SKM-1 (cell line): ENCODE data around the gene BPIFA1.
A peak's percentile ranks its signal among the peaks of the same experiment; 100 is the strongest.

Source experiments
- DNase-seq: peaks from one replicate; lab custom pipeline; 2025; ENCODE audit not compliant: unreplicated experiment; lab: John Stamatoyannopoulos, UW

BPIFA1 gene

DNA sequence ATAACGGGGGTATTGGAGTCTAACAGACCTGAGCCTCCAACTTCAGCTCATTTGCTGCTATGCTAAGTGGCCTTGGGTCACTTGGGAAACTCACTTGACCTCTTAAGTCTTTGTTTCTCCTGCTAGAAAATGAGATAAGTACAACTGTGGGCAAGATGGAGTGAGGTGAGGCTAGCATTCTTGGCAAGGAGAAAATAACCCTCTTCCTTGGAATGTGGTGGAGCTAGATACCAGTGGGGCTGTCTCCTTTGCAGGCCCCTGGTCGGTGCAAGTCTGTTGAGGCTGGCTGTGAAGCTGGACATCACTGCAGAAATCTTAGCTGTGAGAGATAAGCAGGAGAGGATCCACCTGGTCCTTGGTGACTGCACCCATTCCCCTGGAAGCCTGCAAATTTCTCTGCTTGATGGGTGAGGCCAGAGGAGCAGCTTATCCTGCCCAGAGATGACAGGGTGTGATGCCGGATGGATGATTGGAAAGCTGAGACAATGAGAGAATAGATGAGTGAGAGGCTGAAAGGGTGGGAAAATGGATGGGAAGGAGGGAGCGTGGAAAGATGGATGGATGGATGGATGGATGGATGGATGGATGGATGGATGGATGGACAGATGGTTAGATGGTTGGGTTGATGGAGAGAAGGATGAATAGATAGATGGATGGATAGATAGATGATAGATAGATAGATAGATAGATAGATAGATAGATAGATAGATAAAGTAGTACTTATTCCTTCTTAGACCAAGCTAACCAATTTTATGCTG is 4.4 kb downstream of the BPIFA1 start:
- no peak for DNase-seq

DNA sequence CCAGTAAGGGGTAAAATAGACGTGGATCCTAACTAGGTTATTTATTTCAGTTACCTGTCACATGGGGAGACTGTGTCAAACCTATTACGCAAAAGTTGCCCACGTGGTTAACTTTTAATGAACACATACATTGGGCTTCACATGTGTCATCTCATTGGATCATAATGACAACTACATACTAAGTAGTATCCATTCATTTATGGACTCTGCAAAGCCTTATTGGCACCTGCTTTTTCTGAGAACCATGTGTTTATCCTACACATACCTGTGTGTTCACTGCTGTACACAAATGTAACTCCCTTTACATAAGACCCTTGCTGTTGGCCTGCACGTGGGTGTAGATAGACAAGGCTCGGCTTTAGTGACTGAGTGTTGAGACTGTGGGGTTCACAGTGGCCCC is 5.1 kb downstream of the BPIFA1 start:
- no peak for DNase-seq

DNA sequence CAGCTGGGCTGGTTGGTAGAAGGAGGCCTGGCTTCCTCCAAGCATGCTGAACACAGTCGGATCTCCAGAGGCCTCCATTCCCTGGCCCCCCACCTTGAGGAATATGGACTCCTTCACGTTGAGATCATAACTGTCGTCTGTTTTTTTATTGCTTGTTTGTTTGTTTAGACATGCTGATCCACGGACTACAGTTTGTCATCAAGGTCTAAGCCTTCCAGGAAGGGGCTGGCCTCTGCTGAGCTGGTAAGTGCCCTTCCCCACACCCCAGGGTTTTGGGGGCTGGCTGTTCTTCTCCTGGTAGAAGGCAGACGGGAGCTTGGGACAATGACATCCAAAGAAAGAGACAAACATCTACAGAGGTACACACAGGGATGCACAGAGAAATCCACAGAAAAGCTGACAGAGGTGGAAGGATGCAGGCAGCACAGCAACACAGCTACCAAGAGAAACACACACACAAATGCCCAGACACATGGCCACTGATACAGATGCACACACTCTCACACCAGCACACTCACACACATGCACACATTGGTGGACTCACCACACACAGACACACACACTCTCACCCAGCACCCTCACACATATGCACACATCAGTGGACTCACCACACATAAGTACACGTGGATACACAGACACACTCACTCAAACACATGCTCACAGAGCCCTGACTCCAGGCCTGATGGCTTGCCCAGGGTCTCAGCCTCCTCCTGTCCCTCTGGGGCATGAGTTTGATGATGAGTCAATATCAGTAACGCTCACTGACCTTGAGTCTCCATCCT is 6.7 kb downstream of the BPIFA1 start:
- DNase-seq = no peak

DNA sequence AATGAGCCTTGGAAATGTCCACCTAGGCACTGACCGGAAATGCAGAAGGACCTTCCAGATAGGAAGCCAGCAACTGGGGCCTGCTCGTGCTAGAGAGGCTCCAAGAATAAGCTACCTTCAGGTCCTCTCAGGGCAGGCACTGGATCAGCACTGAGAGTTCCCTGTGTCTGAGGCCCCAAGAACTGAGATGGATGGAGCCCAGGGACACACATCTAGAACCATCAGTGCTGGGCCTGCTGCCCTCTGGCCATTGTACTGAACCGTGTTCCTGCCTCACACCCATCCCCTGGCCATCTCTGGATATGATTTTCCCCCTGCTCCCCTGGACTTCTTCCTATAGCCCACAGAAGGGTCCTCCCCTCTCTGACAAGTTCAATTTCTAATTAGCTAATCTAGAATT is 10.3 kb downstream of the BPIFA1 start:
- no peak for DNase-seq

DNA sequence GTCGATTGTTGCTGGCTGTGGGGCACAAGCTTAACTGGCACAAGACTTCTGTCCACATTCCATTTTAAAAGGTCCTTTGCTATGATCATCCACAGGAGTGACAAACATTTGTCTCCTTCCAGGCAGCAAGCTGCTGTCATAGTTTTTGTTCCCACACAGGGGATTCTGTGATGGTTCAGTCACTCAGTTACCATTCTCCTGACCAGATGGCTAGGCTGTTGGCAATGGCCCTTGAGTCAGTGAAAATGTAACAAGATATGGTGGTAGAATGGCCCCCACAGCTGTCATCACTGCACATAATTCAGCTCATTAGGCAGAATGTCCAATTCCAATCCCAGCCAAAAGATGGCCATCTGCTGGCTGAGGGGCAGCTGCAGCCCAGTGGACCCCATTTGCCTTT is 13.7 kb downstream of the BPIFA1 start:
- DNase-seq = no peak

DNA sequence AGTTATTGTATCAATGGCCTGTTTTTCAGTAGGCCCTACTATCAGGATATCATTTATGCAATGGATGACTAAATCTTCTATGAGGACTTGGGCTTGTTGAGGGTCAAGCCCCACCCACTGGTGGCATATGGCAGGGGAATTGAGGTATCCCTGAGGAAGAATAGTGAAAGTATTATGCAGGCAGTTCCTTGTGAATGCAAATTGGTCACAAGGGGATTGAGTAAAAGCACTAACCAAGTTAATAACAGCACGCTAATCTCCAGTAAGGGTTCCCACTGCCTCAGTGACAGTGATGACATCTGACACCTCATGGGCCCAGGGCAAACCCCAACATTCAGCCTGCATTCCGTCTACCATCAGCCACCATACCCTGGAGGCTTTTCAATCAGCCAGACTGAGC is 14.9 kb downstream of the BPIFA1 start:
- DNase-seq = no peak

DNA sequence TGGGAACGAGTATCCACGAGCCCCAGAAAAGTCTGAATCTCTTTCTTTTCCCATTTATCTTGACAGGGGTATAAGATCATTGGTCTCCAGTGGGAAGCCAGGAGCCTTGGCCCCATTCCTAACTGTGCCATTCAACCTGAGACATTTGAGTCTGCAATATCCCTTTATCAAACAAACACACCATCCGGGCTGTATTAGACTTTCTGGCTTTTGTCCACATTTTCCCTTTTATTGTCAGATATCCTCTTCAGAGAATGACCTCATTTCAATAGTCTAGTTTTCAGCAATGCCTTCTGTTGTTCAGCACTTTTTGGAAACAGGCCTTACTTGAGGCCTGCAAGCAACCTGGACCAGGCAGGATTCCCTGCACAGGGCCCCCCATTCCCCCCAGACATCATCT is 15.7 kb downstream of the BPIFA1 start:
- DNase-seq = no peak

DNA sequence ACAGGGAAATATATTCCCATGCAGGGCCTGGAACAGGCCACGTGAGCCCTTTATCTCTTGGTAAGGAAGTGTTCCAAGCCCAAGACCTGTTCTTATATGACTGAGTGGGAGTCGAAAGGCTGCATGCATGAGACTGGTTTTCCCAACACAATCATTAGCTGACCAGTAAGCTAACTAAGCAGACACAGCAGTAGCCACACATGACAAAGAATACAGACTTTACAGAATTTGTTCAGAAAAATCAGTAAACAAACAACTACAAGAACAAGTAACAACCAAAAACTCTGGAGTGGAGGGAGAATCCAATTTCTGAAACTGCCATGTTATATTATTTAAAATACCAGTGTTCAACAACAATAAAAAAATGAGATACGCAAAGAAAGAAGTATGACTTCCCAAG is 16.7 kb downstream of the BPIFA1 start:
- DNase-seq = no peak

DNA sequence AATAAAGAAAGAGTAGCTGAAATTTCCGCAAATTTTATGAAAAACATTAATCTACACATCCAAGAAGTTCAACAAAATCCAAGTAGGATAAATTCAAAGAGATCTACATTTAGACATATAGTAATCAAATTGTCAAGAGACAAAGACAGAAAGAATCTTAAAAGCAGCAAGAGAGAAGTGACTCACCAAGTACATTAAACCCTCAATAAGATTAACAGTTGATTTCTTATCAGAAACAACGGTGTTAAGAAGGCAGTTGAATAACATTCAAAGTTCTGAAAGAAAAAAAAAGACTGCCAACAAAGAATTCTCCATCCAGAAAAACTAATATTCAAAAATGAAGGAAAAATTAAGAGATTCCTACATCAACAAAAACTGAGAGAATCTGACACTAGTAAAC is 19.2 kb downstream of the BPIFA1 start:
- DNase-seq = no peak

DNA sequence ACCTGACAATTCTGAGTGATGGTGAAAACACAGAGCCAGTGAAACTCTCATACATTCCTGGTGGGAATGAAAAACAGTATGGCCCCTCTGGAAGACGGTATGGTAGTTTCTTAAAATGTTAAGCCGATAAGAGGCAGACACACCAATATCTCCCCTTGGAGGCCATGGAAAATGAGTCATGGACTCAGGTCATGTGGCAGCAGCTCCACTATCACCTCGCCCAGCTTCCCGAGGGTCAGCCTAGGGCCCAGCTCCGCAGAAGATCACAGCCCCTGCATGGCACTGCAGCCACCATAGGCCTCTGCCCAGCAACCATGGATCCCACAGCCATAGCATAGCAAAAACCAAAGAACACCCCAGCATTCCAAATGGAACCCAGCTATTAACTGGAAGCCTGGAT is 21.4 kb downstream of the BPIFA1 start:
- DNase-seq = no peak

DNA sequence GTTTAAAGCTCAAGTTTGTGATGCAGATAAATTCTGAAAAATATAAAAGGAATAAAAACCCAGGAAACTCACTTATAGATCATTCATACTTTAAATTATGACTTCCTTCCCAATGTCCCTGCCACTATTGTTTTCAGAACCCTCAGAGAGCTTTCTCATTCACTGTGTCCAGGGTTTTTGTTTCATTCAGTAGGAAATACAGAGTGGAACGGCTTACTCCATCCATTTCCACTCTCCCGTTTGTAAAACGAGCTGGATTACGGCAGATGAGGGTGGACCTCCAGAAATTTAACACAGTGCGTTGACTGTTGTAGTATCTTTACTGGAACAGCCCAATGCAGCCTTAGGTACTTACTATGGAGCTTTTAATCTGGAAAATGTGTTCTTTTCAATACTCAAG is 23.6 kb downstream of the BPIFA1 start:
- no peak for DNase-seq

DNA sequence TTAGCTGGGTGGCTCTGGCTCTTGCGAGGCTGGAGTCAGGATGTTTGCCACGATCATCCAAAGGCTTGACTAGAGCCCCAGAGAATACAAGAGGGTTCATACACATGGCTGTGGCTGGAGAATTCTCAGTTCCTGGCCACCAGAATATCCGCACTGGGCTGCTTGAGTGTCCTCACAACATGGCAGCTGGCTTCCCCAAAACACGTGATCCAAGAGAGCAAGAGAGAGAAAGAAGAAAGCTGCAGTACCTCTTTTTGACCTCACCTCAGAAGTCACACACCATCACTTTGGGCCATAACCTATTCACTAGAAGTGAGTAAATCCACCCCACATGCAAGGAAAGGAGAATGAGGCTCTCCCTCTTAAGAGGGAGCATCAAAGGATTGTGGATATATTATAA is 25.7 kb downstream of the BPIFA1 start:
- no peak for DNase-seq

DNA sequence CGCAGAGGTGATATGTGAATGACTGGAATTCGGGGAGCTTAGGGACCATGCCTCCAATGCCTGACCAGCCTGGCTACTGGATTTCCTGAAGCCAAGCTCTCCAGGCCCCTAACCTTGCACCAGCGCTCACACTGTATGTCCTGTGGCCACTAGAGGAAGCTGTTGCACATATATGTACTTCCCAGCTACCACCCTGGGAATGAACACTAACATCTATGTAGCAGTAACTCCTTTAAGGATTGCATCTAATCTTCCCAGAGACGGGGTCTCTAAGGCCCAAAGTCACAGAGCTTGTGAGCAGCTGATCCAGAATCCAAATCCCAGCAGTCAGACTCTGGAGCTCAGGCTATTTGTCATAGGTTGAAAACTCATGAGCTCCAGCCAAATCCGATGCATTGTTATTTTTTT is 26.9 kb downstream of the BPIFA1 start:
- peak; percentile 31 for DNase-seq

DNA sequence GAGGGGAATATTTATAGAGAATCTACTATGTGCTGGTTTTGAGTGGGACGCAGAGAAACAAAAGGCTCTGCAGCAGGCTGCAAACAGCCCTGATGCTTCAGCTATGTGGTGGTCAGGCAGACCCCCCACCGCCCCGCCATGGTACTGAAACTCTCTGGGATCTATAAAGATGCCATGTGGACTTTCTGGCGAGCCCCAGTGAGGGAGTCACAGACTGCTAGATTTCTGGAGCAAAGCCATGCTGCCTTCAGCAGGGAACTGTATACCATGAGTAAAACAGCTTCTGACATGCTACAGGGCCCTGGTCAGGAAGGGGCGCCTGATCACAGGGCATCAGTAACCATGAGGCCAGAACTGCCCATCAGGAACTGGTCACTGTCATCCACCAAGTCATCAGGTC is 28.0 kb downstream of the BPIFA1 start:
- no peak for DNase-seq

DNA sequence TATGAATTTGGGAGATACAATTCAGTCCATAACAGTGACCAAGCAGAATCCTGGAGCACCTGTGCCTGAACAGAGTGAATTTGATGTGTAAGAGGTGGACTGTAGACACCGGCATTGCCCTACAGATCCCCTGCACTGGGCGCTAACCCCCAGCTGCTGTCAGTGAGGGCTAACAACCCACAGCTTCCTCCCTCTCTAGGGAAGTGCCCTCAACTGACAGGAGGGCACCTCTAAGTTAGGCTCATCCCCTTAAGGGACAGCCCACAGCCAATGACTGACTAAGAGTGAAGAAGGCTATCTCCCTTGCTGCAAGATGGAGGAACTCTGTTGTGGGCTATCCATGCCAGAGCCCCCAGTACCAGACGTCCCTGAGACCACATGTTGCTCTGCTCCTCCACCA is 31.9 kb downstream of the BPIFA1 start:
- no peak for DNase-seq

DNA sequence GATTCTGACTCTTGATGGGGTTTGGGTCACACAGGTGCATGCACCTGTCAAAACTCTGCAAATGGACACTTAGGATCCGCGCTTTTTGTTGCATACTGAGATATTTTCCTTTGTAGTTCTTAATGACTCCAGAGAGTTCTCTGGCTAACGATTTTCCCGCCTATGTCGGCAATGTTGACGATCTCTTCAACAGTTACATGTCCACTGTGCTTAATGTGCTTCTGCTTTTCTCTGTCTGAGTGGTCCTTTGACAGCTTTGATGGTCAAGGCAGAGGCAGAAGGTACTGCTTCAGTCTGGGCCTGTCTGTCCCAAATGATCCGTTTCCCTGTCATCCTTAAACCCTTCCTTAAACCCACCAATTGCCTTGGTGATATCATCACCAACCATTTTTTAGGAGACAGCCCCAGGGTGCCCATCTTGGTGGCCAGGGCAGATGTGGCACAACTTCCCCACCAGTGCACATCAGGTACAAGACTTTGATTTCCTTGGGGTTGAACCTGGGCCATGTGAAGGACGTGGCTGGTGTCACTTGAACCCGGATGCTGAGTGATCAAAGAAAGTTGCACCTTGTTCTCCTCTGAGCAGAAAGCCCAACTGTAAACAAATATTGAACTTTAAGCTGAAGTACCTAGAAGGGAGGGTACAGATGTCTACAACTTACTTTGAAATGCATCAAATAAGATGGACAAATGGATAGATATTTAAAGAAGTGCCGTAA is 36.5 kb downstream of the BPIFA1 start:
- DNase-seq = no peak

DNA sequence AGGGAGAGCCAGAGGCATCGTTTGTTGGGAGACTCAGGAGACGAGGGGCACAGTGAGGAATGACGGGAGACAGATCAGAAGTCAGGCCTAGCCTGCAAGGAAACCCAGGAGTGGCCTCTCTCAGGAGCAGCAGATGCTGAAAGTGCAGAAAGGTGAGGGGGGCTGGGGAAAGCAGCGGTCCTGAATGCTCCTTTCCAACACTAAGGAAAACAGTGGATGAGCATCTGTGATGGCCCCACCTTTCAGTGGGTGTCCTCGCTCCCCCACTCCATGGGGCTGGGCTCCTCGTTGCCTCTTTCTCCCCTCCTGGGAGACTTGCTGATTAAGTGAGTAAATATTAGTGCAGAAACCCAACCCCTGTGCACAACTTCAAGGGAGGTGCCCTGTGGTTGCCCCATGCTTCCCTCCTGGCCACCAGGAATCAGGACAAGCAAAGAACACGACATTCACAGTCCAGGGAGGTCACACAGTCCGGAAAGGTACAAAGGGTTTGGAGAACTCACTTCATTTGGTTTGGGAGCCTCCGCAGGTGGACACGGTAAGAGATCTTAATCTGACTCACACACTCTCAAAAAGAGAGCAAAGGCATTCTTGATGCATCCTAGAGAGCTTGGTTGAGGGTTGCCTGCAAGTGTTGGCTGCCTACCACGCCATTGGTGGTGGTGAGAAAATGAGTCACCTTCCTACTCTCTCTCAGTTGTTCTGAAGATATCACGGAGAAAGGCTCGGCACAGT is 37.5 kb downstream of the BPIFA1 start:
- DNase-seq = no peak

DNA sequence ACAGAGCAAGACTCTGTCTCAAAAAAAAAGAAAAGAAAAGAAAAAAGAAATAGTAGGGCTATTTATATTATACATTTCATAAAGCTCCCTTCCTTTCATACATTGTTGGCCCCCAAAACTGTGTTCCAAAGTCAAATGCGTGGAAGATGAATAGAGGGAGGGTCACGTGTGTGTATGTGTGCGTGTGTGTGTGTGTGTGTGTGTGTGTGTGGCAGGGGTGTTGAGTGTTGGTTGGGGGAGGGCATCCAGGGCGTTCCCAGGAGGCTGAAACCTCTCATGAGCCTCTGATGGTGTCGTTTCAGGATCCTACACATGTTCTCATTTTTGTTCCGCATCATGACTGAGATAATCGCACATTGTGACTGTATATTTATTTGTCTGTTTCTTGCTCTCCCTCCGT is 39.4 kb downstream of the BPIFA1 start:
- no peak for DNase-seq

DNA sequence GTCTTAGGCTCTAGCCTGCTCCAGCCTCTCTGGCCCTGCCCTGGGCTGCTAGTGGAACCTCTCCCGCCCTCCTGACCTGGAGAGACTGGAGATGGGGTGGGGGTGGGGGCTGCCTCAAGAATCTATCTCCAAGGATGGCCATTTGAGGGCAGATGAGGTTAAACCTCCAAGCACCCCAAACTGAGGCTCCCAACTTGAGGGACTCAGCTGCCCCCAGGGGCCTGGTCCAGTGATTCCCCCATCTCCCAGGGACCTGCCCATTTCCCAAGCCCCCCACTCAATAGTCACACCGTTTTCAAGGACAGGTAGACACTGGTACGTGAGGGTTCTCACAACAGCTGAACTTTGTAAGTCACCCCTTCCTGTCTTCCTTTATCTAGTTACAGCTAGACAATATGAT is 40.1 kb downstream of the BPIFA1 start:
- no peak for DNase-seq

DNA sequence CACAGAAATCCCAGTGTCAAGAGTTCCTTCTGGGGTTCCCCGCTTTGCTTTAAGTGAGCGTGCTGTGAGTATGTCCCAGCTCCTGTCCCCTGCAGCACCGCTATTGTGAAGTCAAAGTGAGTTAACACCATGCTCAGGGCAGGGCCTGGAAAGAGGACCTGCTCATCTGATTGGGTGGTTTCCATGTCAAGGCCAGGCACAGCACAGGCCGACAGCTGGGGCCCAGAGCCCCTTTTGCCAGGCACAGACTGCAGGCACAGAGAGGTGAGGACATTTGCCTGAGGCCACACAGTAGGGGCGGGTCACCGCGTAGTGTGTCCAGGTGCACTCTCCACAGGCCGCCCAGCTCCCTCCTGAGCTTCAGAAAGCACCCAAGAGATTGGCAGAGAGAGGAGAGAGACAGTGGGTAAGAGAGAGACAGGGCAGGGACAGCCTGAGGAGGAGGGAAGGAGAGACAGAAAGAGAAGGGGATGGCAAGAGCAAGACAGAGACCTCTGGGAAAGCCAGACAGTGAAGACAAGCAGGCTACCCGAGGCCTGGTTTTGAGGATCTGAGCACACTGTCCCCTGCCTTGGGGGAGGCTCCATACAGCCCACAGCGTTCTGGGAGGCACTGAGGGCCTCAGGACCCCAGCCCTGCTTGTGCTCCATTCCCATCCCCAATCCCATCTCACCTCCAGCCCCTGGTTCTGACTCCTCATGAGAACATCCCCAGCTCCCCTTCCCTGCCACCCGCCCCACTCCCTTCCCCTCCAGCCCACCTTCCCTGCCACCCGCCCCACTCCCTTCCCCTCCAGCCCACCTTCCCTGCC is 40.7 kb downstream of the BPIFA1 start:
- no peak for DNase-seq
